Choroid plexus epithelial cell (primary cell): ENCODE measurements around the gene NPY1R.

Experiments
- DNase-seq: peaks from one replicate; pipeline ENCODE4 v3.0.0-alpha.2; 2010; ENCODE audit warnings: low read depth
- H3K4me3 ChIP-seq: 2 replicates; pipeline ENCODE4 v1.5.1; 2011; ENCODE audit warnings: low read depth, mild to moderate bottlenecking, control low read depth, low read length, moderate library complexity
- CTCF ChIP-seq: conservative IDR thresholded peaks from 2 replicates; pipeline ENCODE4 v1.5.1; 2011; ENCODE audit warnings: low read depth, mild to moderate bottlenecking, control low read depth, inconsistent platforms, low read length, moderate library complexity

NPY1R gene

GRCh38 chr4:163317110-163317509 is 15.3 kb downstream of the NPY1R start:
- TF ChIP-seq CTCF: no peak
- no peak overlapping the region for H3K4me3 ChIP-seq
- DNase-seq: no peak

- no peak for DNase-seq
- H3K4me3 ChIP-seq: no peak overlapping the region
- TF ChIP-seq CTCF: no peak
Observed at GRCh38 chr4:163309466-163309865, 22.9 kb downstream of the NPY1R start.

GRCh38 chr4:163303069-163303468 is 29.3 kb downstream of the NPY1R start:
- TF ChIP-seq CTCF: no peak
- no peak for DNase-seq
- H3K4me3 ChIP-seq: no peak overlapping the region

GRCh38 chr4:163300445-163300844 is 32.0 kb downstream of the NPY1R start:
- no peak overlapping the region for H3K4me3 ChIP-seq
- no peak for DNase-seq
- TF ChIP-seq CTCF: no peak

GRCh38 chr4:163295138-163295537 is 37.3 kb downstream of the NPY1R start:
- no peak overlapping the region for H3K4me3 ChIP-seq
- no peak for DNase-seq
- no peak for TF ChIP-seq CTCF

GRCh38 chr4:163284304-163284703 is 48.1 kb downstream of the NPY1R start:
- no peak for DNase-seq
- no peak overlapping the region for H3K4me3 ChIP-seq
- no peak for TF ChIP-seq CTCF

- no peak for DNase-seq
- no peak for TF ChIP-seq CTCF
- H3K4me3 ChIP-seq: no peak overlapping the region
Observed at GRCh38 chr4:163280703-163281519, 51.5 kb downstream of the NPY1R start.
